Measurements from ENCODE around the gene MRPL17. TPM values are rescaled to one million over a fixed set of nuclear protein-coding genes. Genes with fewer than 3 reads are reported as not detected.
"Not testable (repeated sequence)": the region's sequence is repeated elsewhere in the genome, so short reads cannot be mapped to it uniquely, and the experiment has no call there.

Gene MRPL17
- total and polyA plus RNA-seq, 9 of the 15 experiments (the other 6 are each of a cell fraction or from before 2014, with no cell fraction given) = 33.9 to 81.6 (median 43.9) TPM

GRCh38 chr11:6690431-6691132, 7.4 kb upstream of the MRPL17 start (continued):
- TF ChIP-seq HMBOX1 (IDR thresholded peaks at IDR 0.05) (peak; percentile 98), GABPA (tag; conservative IDR thresholded peaks at IDR 0.05; ENCODE audit: low read depth) (peak; percentile 36), CBFA2T2 (conservative IDR thresholded peaks at IDR 0.05) (peak; percentile 68), POLR2B (IDR thresholded peaks at IDR 0.05; ENCODE audit: low read depth, partially characterized antibody) (peak; percentile 57), NBN (IDR thresholded peaks at IDR 0.05; ENCODE audit: low read depth) (peak; percentile 60; the same call in 1 of the 2 replicates), ZNF589 (CRISPR knock-in tag; IDR thresholded peaks at IDR 0.05; ENCODE audit: low read depth) (peak; percentile 60; the same call in 1 of the 2 replicates), KDM1A (IDR thresholded peaks at IDR 0.05) (peak; percentile 83 to 85), MTA2 (IDR thresholded peaks at IDR 0.05; ENCODE audit: low read depth) (peak; percentile 21; the same call in 1 of the 2 replicates), POLR2H (tag; IDR thresholded peaks at IDR 0.05; ENCODE audit: low read depth) (peak; percentile 70), TCF3 (CRISPR knock-in tag; IDR thresholded peaks at IDR 0.05) (peak; percentile 40), MYC (IDR thresholded peaks at IDR 0.05; ENCODE audit: low read depth, low read length) (peak; percentile 79), MGA (IDR thresholded peaks at IDR 0.05) (peak; percentile 94)
- TF ChIP-seq, protein P1, sequence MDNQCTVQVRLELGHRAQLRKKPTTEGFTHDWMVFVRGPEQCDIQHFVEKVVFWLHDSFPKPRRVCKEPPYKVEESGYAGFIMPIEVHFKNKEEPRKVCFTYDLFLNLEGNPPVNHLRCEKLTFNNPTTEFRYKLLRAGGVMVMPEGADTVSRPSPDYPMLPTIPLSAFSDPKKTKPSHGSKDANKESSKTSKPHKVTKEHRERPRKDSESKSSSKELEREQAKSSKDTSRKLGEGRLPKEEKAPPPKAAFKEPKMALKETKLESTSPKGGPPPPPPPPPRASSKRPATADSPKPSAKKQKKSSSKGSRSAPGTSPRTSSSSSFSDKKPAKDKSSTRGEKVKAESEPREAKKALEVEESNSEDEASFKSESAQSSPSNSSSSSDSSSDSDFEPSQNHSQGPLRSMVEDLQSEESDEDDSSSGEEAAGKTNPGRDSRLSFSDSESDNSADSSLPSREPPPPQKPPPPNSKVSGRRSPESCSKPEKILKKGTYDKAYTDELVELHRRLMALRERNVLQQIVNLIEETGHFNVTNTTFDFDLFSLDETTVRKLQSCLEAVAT (IDR thresholded peaks at IDR 0.05) = peak in 1 of 2 experiments; percentile 76; a peak in 2 of 4 replicates
- not testable (repeated sequence) for TF ChIP-seq MYC (CRISPR knock-in tag; IDR thresholded peaks at IDR 0.05; ENCODE audit: borderline replicate concordance, low read depth)

All from K562 (cell line).